RWPE1 (cell line): ENCODE data around the gene RNF157.

Experiments used
- CTCF ChIA-PET: fragments of 350-600 bp; sonication (Branson Sonifier 250); formaldehyde crosslinking; extraction: SDS; loops from one replicate; lab custom pipeline; 2021; lab: Yijun Ruan, JAX
- POLR2A ChIA-PET: fragments of 400-600 bp; formaldehyde crosslinking; extraction: SDS; loops from one replicate; lab custom pipeline; 2020; ENCODE audit warnings: antibody characterized with exemption; ENCODE audit not compliant: low non-redundant PET; lab: Yijun Ruan, JAX
- DNase-seq: peaks from one replicate; pipeline ENCODE4 v3.0.0; 2012; ENCODE audit warnings: low spot score
- H3K27ac ChIP-seq: fragments of 450-650 bp; 2 replicates; pipeline ENCODE4 v1.5.1; 2017
- CTCF ChIP-seq: fragments of 450-650 bp; conservative IDR thresholded peaks from 2 replicates; pipeline ENCODE4 v1.5.1; 2017; ENCODE audit warnings: low read depth, mild to moderate bottlenecking

RNF157 gene

GRCh38 chr17:76240461-76241203 lies at the start of gene RNF157:
RNF157 (minus strand) TSS chr17:76240493; CDS start chr17:76240240, 253 bp downstream.
- H3K27ac ChIP-seq, result peak within 1 kb of the TSS; percentile 11; the same call in 1 of the 2 replicates
- CTCF ChIA-PET, result interaction anchor here (1.3 kb wide), 1 partner anchor 39 kb away, joined by 4 read pairs; no protein-coding TSS in a partner anchor
- POLR2A ChIA-PET, result no interaction called here
- TF ChIP-seq CTCF, result no peak
- DNase-seq, result peak; percentile 46

- DNase-seq, result no peak
Measured at GRCh38 chr17:76281573-76282371, 41.5 kb upstream of the RNF157 start.

DNA sequence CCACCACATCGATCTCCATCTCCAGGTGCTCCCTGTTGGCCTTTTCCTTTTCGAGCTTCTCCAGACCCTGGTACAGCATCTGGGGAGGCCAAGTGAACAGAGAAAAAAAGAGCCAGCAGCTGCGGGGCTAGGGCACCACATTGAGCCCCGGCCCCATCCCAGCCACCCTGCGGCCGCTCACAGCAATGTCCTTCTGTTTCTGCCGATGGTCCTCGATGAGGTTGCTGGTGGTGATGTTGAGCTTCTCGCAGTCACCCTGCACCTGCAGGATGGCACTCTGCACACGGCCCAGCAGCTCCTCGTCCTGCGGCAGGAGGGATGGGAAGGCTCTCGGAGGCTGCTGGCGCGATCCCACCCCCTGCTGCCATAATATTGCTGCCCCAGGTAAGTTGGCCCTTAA lies 40.4 kb upstream of the RNF157 start:
- no peak for TF ChIP-seq CTCF
- no peak overlapping the region for H3K27ac ChIP-seq
- DNase-seq, result no peak
- CTCF ChIA-PET, result interaction anchor here (1.0 to 3.2 kb wide), 3 partner anchors 101 to 267 kb away, joined by 3 to 31 read pairs (median 3); no protein-coding TSS in a partner anchor
- POLR2A ChIA-PET, result interaction anchor here (0.6 kb wide), 1 partner anchor 42 kb away, joined by 3 read pairs; no protein-coding TSS in a partner anchor

More at GRCh38 chr17:76281573-76282371, 41.5 kb upstream of the RNF157 start:
- POLR2A ChIA-PET, result no interaction called here
- no peak for TF ChIP-seq CTCF
- H3K27ac ChIP-seq, result no peak overlapping the region
- CTCF ChIA-PET, result interaction anchor here (0.8 kb wide), 1 partner anchor 100 kb away, joined by 3 read pairs; no protein-coding TSS in a partner anchor

GRCh38 chr17:76279742-76280287 lies 39.5 kb upstream of the RNF157 start:
- ChIA-PET CTCF (interaction anchor here (0.5 to 3.2 kb wide), 47 partner anchors 9 to 981 kb away, joined by 3 to 60 read pairs (median 4); partner anchors contain the start of genes FOXJ1 and SRP68), POLR2A (interaction anchor here (1.4 kb wide), 1 partner anchor 13 kb away, joined by 3 read pairs; no protein-coding TSS in a partner anchor)
- TF ChIP-seq CTCF, result peak; percentile 43
- no peak for DNase-seq
- H3K27ac ChIP-seq, result no peak overlapping the region

GRCh38 chr17:76278952-76279741 lies 38.9 kb upstream of the RNF157 start:
- ChIA-PET POLR2A (interaction anchor here (1.4 kb wide), 1 partner anchor 12 kb away, joined by 3 read pairs; no protein-coding TSS in a partner anchor), CTCF (interaction anchor here (0.5 to 3.2 kb wide), 54 partner anchors 8 to 982 kb away, joined by 3 to 60 read pairs (median 4); partner anchors contain the start of genes FOXJ1 and SRP68)
- TF ChIP-seq CTCF, result peak; percentile 97
- DNase-seq, result peak; percentile 82
- peak overlapping the region; percentile 31 for H3K27ac ChIP-seq
